Measurements from ENCODE around the gene ADGRL3. TPM values are rescaled to one million over a fixed set of nuclear protein-coding genes. Genes with fewer than 3 reads are reported as not detected.

Gene ADGRL3
- total RNA-seq, 1 donor from 2014 or later: 93.6 TPM

GRCh38 chr4:61891953-61892352 is 691.8 kb downstream of the ADGRL3 start:
- Mint-ChIP-seq H3K9me3 (no peaks in the 10 kb centered on the region), H3K4me3 (no peak overlapping the region), H3K27me3 (ENCODE audit: insufficient read depth, low read depth) (no peaks in the 10 kb centered on the region), H3K27ac (no peak overlapping the region), H3K36me3 (peaks cover 15% of the 10 kb centered on the region), H3K4me1 (peaks cover 15% of the 10 kb centered on the region)
- peaks cover 5% of the 10 kb centered on the region for H3K4me1 ChIP-seq
- H3K9ac ChIP-seq: no peak overlapping the region
- H3K27ac ChIP-seq: no peak overlapping the region
- H3K36me3 ChIP-seq: no peaks in the 10 kb centered on the region
- DNase-seq (ENCODE audit: low spot score): no peak
- H3K9me3 ChIP-seq (ENCODE audit: low read depth): no peaks in the 10 kb centered on the region
- H4K20me1 ChIP-seq (ENCODE audit: low read depth): peaks cover 3% of the 10 kb centered on the region
- no peak overlapping the region for H2AFZ ChIP-seq (replicated peaks)
- H3F3A ChIP-seq (ENCODE audit: low read depth): no peaks in the 10 kb centered on the region
- H3K4me3 ChIP-seq: no peak overlapping the region
- H3K79me2 ChIP-seq (ENCODE audit: low read depth): no peaks in the 10 kb centered on the region
- H3K4me2 ChIP-seq: no peak overlapping the region
- H3K27me3 ChIP-seq: no peaks in the 10 kb centered on the region
- TF ChIP-seq, protein P1, sequence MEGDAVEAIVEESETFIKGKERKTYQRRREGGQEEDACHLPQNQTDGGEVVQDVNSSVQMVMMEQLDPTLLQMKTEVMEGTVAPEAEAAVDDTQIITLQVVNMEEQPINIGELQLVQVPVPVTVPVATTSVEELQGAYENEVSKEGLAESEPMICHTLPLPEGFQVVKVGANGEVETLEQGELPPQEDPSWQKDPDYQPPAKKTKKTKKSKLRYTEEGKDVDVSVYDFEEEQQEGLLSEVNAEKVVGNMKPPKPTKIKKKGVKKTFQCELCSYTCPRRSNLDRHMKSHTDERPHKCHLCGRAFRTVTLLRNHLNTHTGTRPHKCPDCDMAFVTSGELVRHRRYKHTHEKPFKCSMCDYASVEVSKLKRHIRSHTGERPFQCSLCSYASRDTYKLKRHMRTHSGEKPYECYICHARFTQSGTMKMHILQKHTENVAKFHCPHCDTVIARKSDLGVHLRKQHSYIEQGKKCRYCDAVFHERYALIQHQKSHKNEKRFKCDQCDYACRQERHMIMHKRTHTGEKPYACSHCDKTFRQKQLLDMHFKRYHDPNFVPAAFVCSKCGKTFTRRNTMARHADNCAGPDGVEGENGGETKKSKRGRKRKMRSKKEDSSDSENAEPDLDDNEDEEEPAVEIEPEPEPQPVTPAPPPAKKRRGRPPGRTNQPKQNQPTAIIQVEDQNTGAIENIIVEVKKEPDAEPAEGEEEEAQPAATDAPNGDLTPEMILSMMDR (IDR thresholded peaks at IDR 0.05): no peak
- TF ChIP-seq EZH2phosphoT487 (IDR thresholded peaks at IDR 0.05) (no peak), EZH2 (IDR thresholded peaks at IDR 0.05) (no peak)

DNA sequence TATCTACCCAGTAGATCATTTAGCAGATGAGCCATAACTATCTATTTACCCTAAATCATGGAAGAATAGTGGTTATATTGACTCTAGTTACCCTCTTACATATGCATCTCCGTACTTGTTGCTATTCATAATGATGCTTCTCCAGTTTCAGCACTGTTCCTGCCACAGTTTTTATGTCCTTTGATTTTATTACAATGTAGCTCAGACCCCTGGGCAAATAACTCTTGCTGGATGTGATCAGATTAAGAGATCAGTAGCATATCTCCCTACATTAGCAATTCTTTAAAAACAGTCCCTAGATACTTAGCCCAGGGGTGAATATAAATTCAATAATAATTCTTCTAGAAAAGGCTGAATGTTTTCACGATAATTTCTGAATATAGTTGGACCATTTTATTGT is 696.5 kb downstream of the ADGRL3 start:
- Mint-ChIP-seq H3K27ac (no peak overlapping the region), H3K4me1 (peaks cover 14% of the 10 kb centered on the region), H3K4me3 (no peak overlapping the region), H3K36me3 (peaks cover 29% of the 10 kb centered on the region), H3K27me3 (ENCODE audit: insufficient read depth, low read depth) (peaks cover 2% of the 10 kb centered on the region), H3K9me3 (peaks cover 2% of the 10 kb centered on the region)
- DNase-seq (ENCODE audit: low spot score): no peak
- peaks cover 13% of the 10 kb centered on the region for H3K4me1 ChIP-seq
- no peak overlapping the region for H3K4me2 ChIP-seq
- no peaks in the 10 kb centered on the region for H3K79me2 ChIP-seq (ENCODE audit: low read depth)
- H3K9ac ChIP-seq: no peak overlapping the region
- H3K27me3 ChIP-seq: no peaks in the 10 kb centered on the region
- peaks cover 3% of the 10 kb centered on the region for H4K20me1 ChIP-seq (ENCODE audit: low read depth)
- H3K9me3 ChIP-seq (ENCODE audit: low read depth): no peaks in the 10 kb centered on the region
- no peak overlapping the region for H3K4me3 ChIP-seq
- peaks cover 3% of the 10 kb centered on the region for H3K36me3 ChIP-seq
- H2AFZ ChIP-seq (replicated peaks): no peak overlapping the region
- TF ChIP-seq EZH2phosphoT487 (IDR thresholded peaks at IDR 0.05): no peak
- TF ChIP-seq EZH2 (IDR thresholded peaks at IDR 0.05): no peak
- TF ChIP-seq, protein P1 (IDR thresholded peaks at IDR 0.05): no peak
- H3F3A ChIP-seq (ENCODE audit: low read depth): no peaks in the 10 kb centered on the region
- no peak overlapping the region for H3K27ac ChIP-seq

GRCh38 chr4:61909031-61909430 is 708.9 kb downstream of the ADGRL3 start:
- Mint-ChIP-seq H3K9me3 (no peaks in the 10 kb centered on the region), H3K4me1 (peaks cover 19% of the 10 kb centered on the region), H3K27me3 (ENCODE audit: insufficient read depth, low read depth) (no peaks in the 10 kb centered on the region), H3K4me3 (no peak overlapping the region), H3K27ac (no peak overlapping the region), H3K36me3 (peaks cover 13% of the 10 kb centered on the region)
- no peaks in the 10 kb centered on the region for H3K27me3 ChIP-seq
- no peaks in the 10 kb centered on the region for H3K9me3 ChIP-seq (ENCODE audit: low read depth)
- H2AFZ ChIP-seq (replicated peaks): no peak overlapping the region
- H3K36me3 ChIP-seq: no peaks in the 10 kb centered on the region
- peaks cover 23% of the 10 kb centered on the region for H3K4me1 ChIP-seq
- H3K9ac ChIP-seq: no peak overlapping the region
- peak overlapping the region; percentile 35 for H3K4me2 ChIP-seq
- no peak overlapping the region for H3K4me3 ChIP-seq
- H4K20me1 ChIP-seq (ENCODE audit: low read depth): no peaks in the 10 kb centered on the region
- peaks cover 10% of the 10 kb centered on the region for H3F3A ChIP-seq (ENCODE audit: low read depth)
- no peaks in the 10 kb centered on the region for H3K79me2 ChIP-seq (ENCODE audit: low read depth)
- DNase-seq (ENCODE audit: low spot score): no peak
- H3K27ac ChIP-seq: no peak overlapping the region
- no peak for TF ChIP-seq EZH2phosphoT487 (IDR thresholded peaks at IDR 0.05)
- no peak for TF ChIP-seq EZH2 (IDR thresholded peaks at IDR 0.05)
- TF ChIP-seq, protein P1 (IDR thresholded peaks at IDR 0.05): no peak

All from neural progenitor cell (in vitro differentiated cells).